HG03575 (cell line): ENCODE results near the gene CCDC195.

ENCODE experiments used
- ATAC-seq: cut with Tn5 transposase; IDR thresholded peaks from one replicate; pipeline ENCODE4 v1.9.1; 2021; ENCODE audit not compliant: unreplicated experiment, insufficient number of reproducible peaks, low FRiP score; ENCODE audit errors: extremely low read depth

CCDC195 gene, protein sequence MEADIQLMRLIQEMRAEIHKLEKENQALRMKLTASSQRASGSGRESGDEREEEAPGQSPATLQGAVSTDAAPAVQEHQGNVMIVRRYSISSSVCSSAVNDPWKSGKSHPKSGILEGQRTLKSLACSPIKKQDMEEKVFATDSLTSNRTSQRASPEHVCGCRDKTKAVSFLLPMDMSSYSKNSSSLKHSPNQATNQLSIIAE

DNA sequence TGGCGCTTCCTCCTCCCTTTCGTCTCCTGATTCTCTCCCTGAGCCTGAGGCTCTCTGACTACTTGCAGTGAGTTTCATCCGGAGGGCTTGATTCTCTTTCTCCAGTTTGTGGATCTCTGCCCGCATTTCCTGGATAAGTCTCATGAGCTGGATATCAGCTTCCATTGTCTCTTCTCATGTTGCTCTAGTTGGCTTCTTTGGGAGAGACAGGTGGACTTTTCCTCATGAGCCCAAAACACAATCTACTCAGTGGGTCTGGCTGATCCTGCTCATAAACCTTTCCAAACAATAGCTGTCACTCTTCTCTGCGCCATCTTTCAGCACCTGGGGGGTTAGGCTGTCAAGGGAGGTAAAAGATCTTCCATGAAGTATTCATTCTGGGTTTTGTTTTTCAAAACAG, at the start of gene CCDC195:
CCDC195 (minus strand) TSS at position 165 of the 400 bp plus-strand sequence; CDS start at position 165, 0 bp downstream.
- ATAC-seq: no peak

DNA sequence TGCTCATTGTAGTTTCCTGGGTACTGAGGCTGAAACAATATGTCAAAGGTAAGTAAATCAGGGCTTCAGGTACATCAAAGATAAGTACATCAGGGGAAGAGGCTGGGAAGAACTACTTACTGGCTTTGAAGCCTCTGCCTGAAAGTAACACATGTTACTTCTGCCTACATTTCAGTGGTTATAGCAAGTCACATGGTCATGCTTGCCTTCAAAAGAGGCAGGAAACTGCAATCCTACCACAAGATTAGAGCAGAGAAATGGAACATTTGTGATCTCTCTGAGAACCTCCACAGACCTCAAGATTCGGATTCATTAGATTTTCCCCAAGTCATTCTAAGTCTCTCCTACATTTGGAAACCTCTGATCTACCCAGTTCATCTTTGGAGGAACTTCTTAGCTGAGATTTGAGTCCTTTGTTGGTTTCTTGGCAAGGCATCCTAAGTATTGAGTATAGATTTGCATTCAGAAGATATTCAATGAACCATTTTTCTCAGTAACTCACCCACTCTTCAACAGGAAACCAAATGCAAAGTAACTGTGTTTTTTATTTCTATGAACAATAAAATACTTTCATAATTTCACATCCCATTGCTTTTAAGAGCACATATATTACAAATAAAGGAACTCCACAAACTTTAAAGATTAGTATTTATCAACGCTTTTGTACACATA, 48.5 kb upstream of the CCDC195 start:
- no peak for ATAC-seq

DNA sequence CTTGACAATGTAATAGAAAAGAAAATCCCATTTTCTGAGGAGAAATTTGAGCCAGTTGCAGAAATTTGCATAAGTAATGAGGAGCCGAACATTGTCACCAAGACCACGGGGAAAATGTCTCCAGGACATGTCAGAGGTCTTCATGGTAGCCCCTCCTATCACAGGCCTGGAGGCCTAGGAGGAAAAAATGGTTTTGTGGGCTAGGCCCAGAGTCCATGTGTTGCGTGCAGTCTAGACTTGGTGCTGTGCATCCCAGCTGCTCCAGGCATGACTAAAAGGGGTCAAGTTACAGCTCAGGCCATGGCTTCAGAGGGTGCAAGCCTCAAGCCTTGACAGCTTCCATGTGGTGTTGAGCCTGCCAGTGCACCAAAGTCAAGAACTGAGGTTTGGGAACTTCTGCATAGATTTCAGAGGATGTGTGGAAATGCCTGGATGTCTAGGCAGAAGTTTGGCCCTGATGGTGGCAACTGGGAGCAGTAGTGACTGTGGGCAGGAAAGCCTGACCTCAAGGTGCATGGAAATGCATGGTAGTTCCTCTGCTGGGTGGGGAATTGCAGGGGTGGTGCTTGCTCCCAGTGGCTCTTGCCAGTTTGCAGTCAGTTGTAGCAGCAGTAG, 41.9 kb upstream of the CCDC195 start:
- no peak for ATAC-seq

DNA sequence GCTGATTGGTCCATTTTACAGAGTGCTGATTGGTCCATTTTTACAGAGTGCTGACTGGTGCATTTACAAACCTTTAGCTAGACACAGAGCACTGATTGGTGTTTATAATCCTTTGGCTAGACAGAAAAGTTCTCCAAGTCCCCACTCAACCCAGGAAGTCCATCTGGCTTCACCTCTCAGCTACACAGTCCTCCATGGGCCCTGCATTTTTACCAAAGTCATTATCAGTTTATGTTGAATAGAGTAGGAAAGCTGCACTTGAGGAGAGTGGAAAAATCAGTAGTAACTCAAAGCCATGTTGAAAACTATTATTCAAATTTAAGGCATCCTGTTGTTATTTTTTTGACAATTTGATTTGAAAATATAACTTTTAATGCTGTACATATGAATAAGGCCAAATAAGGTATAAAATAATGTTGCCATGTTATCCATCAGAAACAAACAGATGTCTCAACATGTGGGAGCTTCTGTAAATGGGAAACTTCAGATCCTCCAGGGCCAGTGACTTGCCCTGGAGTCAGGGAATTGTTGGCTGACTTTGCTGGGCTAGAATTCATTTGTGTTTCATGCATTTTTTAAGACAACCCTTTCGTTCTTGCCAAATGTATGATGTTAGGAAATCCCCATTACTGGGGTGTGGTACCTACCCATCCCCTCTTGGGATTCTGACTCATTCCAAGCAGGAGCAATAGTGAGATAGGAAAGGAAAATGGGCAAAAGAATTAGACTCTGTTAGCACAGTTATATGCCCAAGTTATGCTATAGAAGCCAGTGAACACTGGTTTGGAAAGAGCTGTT, 37.8 kb upstream of the CCDC195 start:
- no peak for ATAC-seq

DNA sequence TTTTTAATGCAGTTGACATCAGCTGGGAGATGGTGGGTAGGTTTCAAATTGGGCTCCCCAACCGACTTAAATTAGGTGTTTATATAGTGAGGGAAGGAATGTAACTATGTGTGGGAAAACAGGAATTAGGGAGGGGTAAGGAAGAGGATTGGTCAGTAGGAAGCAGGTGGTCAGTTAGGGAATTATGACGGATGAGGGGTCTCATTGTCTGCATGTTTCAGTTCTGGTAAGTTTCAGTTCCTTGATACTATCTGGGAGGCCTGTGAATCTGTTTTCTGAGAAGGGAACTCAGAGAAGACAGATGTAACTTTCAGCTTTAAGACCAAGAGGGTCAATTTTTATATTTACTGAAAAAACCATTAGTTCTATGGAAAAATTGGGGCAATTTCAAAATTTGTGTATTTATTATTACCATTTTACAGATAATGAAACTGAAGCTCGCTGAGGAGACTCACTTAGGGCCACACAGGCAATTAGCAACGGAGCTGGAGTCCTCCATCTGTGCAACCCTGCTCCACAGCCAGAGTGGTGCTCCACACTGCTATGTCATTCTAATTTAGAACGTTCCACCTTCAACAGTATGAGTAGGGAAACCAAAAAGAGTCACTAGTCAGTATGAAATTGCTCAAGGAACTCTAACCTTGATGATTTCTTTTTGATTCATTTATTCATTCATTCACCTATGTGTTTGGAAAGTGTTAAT, 36.0 kb upstream of the CCDC195 start:
- no peak for ATAC-seq

DNA sequence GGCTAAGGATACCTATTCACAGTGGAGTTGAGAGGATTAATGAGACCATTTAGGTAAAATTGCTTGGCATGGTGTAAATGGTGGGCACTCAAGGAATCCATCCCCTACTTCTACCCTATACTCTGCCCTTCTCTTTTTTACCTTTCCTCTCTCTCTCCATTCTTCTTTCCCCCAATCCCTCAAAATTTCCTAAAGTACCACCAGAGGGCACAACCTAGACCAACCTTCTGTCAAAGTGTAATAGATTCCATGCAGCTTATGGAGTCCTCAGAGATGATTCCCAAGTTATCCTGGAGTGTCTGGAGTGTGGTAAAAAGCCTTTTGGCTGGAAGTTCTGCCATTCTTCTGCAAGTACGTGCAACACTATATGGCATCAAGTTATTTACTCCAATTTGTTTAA, 33.0 kb upstream of the CCDC195 start:
- no peak for ATAC-seq

DNA sequence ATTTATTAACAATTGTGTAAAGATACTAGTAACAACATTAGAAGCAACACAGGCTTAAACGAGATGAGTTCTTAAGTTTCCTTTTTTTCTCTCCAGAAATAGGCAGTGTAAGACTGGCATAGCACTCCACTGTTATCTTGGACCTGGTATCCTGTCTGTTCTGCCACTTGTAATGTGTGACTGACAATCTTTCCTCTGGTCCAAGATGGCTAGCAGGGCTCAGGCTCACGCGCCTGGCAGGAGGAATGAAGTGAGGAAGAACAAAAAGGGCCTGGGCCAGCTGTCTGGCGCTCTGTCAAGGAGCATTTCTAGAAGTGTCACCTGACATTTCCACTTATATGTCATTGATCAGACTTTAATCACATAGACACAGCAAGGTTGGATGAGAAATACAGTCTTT, 31.6 kb upstream of the CCDC195 start:
- no peak for ATAC-seq

DNA sequence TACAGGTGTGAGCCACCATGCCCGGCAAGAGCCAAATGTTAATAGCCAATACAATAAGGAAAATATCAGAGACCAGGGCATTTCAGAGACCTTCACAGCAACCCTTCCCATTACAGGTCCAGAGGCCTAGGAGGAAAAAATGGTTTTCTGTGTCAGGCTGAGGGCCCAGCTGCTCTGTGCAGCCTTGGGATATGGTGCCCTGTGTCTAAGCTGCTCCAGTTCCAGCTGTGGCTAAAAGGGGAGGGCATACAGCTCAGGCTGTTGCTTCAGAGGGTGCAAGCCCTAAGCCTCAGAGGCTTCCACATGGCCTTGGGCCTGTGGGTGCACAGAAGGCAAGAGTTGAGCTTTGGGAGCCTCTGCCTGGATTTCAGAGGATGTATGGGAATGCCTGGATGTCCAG, 20.1 kb upstream of the CCDC195 start:
- ATAC-seq: no peak

DNA sequence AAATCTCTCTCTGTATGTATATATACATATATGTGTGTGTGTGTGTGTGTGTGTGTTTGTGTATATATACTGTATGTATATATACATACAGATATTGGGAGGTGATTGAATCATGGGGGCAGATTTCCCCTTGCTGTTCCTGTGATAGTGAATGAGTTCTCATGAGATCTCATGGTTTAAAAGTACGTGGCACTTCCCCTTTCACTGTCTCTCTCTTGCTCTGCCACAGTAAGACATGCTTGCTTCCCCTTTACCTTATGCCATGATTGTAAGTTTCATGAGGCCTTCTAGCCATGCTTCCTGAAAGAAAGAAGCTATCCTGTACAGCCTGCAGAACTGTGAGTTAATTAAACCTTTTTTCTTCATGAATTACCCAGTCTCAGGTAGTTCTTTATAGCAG, 18.8 kb upstream of the CCDC195 start:
- ATAC-seq: no peak

DNA sequence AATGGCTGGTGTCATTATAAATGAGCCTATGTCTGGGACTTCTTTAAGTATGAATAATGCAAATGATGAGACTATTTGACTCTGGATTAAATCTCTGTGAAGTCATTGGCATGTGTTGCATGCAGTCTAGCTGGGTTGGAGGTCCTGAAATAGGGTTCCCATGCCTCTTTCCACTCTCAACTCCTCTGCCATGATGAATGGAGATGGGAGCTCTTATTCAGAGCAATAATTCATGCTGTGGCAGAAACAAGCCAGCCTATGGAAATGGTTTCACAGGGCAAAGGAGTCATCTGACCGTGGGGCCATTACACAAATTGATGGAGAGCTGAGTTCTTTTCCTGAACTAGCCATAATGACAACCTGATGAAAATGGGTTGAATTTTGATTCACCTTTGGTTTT, 15.5 kb upstream of the CCDC195 start:
- no peak for ATAC-seq

DNA sequence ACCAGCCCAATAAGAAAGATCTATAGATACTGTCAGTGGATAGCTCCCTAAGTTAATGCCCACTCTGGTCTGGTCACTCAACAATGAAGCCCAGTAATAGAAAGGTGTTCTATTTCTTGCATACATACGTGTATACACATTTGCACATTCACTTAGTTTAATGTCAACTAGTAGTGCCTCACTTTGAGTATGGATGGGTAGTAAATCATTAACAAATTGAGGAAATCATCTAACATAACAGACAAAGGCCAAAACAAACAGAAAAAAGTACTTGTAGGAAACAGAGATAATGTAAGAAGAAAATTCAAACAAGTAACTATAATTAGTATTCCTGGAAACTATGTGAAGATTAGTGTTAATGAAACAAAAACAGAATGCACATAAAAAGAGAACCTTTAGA, 13.3 kb upstream of the CCDC195 start:
- ATAC-seq: no peak

DNA sequence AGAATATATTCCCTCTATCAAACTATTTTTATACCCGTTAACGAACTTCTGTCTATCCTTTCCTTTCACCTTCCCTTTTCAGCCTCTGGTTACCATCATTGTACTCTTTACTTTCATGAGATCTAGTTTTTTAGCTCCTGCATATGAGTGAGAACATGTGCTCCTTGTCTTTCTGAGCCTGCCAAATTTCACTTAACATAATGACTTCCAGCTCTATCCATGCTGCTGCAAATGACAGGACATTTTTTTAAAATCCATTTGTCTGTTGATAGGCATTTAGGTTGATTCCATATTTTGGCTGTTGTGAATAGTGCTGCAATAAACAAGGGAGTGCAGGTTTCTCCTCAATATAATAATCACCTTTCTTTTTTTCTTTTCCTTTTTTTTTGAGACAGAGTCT, 8.2 kb upstream of the CCDC195 start:
- no peak for ATAC-seq

DNA sequence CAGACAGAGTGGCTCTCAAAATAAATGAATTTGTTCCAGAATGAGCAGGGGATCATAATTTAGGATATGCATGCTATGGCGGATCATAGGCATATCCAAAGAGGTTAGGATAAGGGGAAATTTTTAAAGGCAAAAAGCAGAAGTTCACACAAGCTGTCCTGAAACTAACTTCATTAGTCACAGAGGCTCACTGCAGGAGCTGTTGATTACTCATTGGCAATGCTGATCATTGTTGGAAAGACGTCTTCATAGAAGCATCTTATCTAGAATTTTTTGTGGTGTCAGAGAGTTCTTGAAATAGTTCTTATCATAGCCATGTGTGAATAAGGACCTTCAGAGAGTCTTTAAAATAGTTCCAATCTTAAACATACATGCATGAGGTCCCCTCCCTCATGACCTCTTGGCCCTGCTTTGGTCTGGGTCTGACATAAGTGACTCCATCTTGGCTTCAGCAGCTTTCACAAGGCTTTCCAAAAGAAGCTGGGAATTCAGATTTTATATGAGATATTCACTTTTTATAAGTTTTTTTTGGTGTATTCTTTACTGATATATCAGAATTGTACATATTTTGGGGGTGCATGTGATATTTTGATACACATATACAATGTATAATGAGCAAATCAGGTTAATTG, 7.5 kb upstream of the CCDC195 start:
- no peak for ATAC-seq

DNA sequence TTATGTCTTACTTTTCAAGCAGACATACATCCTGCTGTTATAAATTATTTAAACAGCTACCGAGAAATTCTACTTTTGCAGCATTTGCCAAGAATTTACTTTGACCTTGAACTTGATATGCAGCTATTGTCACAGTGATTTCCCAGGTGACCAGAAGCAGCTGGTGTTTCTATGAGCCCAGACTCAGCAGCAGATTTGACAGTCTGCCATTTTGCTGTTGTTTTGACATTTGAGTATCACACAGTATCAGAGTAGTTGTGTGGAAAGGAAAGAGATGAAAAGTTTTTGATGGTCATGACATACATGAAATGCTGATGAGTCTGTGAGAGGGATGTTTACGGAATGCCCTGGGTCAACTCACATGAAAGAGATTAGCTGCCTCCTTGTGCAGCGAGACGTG, 6.6 kb upstream of the CCDC195 start:
- no peak for ATAC-seq

DNA sequence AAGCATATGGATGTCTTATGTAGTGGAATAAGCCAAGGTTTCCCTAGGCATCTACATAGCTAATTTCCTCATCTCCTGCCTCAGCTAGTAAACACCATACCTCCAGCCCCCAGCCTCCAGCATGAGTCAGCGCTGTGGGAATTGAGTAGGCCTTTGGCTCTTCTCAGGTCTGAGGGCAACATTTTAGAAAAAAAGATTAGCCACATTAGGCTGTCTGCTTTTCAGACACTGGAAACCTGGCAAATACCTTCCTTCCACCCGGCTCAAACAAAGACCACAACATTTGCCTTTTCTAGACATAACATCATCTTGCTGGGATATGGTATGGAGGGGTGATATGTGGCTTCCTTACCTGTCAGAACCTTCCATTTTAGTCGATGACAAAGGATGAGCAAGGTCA, 6.1 kb upstream of the CCDC195 start:
- ATAC-seq: no peak

DNA sequence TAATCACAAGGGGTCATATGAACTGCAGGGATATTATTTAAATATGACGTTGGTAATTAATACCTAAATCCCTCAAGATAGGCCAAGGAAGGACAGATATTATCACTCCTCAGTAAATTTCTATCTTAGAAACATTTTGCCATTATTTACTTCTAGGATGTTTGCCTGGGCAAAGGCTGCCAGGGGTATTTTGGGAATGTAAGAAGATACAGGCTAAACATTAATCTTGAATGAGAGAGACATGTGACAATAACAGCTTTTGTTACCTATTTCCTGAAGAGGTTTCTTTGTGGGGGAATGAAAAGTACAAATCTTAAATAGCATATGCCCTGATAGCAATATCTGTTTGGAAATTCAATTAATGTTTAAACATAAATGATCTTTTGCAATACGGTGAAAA, 756 bp upstream of the CCDC195 start:
- no peak for ATAC-seq

DNA sequence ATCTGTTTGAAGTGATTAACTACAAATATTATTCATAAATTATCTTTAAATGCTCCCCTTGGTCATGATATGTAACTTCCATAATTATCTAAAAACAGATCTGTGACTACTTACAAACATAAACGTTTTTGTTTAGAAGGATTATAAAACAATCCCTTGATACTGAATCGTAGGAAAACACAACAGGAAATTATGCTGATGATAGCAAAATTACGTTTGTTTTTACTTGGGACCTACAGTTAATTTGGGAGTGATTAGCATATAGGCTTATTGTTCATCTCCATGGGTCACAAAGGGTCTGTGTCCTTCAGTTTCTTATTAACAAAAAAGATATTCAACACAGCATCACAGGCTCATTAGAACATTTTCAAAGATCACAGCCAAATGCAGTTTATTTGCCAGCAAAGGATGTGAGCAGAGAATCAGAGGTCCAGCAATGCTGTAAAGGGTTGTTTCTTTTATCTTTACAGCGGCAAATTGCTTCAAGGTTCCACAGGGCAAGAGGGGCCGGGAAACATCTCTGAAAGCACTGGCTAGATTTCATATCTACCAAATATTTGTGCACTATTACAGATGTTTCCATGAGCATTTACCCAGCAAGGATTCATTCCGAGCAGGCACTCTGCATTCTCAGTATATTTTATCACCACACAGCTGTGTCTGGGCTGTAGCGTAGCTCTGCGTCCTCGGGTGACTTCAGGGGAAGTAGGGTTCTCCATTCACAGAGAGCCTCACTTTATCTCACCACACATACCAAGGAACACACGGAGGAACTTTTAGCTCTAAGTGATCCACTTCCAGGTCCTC, 4.1 kb downstream of the CCDC195 start:
- ATAC-seq: no peak

DNA sequence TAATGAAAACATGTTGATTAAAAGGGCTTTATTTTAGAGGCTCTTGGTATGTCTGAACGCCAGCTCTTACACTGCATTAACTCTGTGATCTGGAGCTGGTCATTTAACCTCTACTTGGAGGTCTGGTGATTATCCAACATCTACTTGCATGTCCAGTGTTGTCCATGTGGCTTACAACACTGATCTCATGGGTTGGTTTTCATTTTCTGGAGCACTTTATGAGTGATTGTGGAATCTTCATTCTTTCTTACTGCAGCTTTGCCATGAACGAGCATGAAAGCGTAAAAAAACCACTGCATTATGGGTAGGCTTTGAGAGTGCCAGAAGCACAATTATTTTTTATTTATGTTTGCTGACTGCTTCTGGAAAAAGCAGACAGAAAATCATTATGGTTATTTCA, 4.8 kb downstream of the CCDC195 start:
- no peak for ATAC-seq
